Mucosa of descending colon (tissue), 3 donors: ENCODE results near the gene FCER1G. TPM values are rescaled to one million over a fixed set of nuclear protein-coding genes. Genes with fewer than 3 reads are reported as not detected.

Experiments used
- ATAC-seq: fragments of 200-7000 bp; cut with Tn5 transposase; one replicate; pipeline ENCODE4 v1.9.1; 2020; ENCODE audit warnings: mild to moderate bottlenecking, moderate library complexity
- DNase-seq, 3 donors: peaks; one replicate each; pipeline ENCODE4 v3.0.0-alpha.2; 2020
- H3K36me3 ChIP-seq: fragments of 200-600 bp; one replicate; pipeline ENCODE4 v1.8.0; 2021; ENCODE audit warnings: low read depth, mild to moderate bottlenecking
- H3K4me1 ChIP-seq: fragments of 200-600 bp; one replicate; pipeline ENCODE4 v1.8.0; 2021; ENCODE audit warnings: low read depth, mild to moderate bottlenecking
- H3K4me3 ChIP-seq: fragments of 200-600 bp; one replicate; pipeline ENCODE4 v1.8.0; 2021; ENCODE audit warnings: mild to moderate bottlenecking
- H3K9me3 ChIP-seq: fragments of 200-600 bp; one replicate; pipeline ENCODE4 v1.8.0; 2021; ENCODE audit warnings: mild to moderate bottlenecking
- CTCF ChIP-seq: fragments of 200-600 bp; IDR thresholded peaks from one replicate; pipeline ENCODE4 v1.8.0; 2022; ENCODE audit warnings: antibody characterized with exemption, mild to moderate bottlenecking
- intact Hi-C, 2 donors: fragments of 100-400 bp; cut with DNase I in 1 of 2; cut with micrococcal nuclease in 1 of 2; formaldehyde crosslinking; loops; one replicate each; pipeline versions ENCODE4 v1.11.0 to v1.11.1; 2022; cut with DNase I, micrococcal nuclease
- total RNA-seq, 3 donors: library from RNA; stranded (reverse); fragmentation: NEBNext Ultra II Directional in 2 of 3; extraction: Animal tissue kit (Norgen Biotek cat#: 25700) in 2 of 3; gene quantifications; one replicate each; pipeline versions ENCODE4 v1.2.1 to v1.2.4, GENCODE V29; 2021 to 2023
- donor health status: DM: no; HTN: no; CAD: no; lungs with moderate emphysema.
- donor health status: DM: no; HTN: no; CAD: no.
- donor health status: DM: no; HTN: yes; CAD: no.

The FCER1G gene
- total RNA-seq, 3 donors from 2014 or later = 5.8 to 43.9 (median 27.1) TPM

GRCh38 chr1:161180639-161181038 lies 34.5 kb upstream of the FCER1G start:
- H3K4me1 ChIP-seq = peaks cover 8% of the 10 kb centered on the region
- no peak for TF ChIP-seq CTCF
- intact Hi-C loops = no loop called here
- DNase-seq (no peak), ATAC-seq (no peak)
- H3K9me3 ChIP-seq = no peaks in the 10 kb centered on the region
- no peaks in the 10 kb centered on the region for H3K36me3 ChIP-seq
- no peak overlapping the region for H3K4me3 ChIP-seq

- no peak overlapping the region for H3K4me3 ChIP-seq
- intact Hi-C loops = no loop called here
- DNase-seq (no peak), ATAC-seq (peak; percentile 21)
- H3K9me3 ChIP-seq = no peaks in the 10 kb centered on the region
- no peaks in the 10 kb centered on the region for H3K36me3 ChIP-seq
- no peak for TF ChIP-seq CTCF
- no peaks in the 10 kb centered on the region for H3K4me1 ChIP-seq
Observed at GRCh38 chr1:161182214-161182613, 32.9 kb upstream of the FCER1G start.

GRCh38 chr1:161185282-161185682 lies 29.8 kb upstream of the FCER1G start:
- ATAC-seq = peak; percentile 81
- Histone ChIP-seq H3K9me3 (no peaks in the 10 kb centered on the region), H3K4me1 (no peaks in the 10 kb centered on the region), H3K36me3 (no peaks in the 10 kb centered on the region), H3K4me3 (no peak overlapping the region)
- no peak for TF ChIP-seq CTCF
- peak; percentile 57 to 77 (median 75) for DNase-seq
- intact Hi-C loops = no loop called here

GRCh38 chr1:161185732-161186311 lies 29.3 kb upstream of the FCER1G start:
- DNase-seq (peak in 1 of 3 donors; percentile 16), ATAC-seq (peak; percentile 35)
- Histone ChIP-seq H3K4me3 (no peak overlapping the region), H3K9me3 (no peaks in the 10 kb centered on the region), H3K4me1 (no peaks in the 10 kb centered on the region), H3K36me3 (no peaks in the 10 kb centered on the region)
- no peak for TF ChIP-seq CTCF
- intact Hi-C loops = no loop called here

GRCh38 chr1:161187311-161187710 lies 27.8 kb upstream of the FCER1G start:
- no peak for TF ChIP-seq CTCF

GRCh38 chr1:161188381-161188780 lies 26.7 kb upstream of the FCER1G start:
- ATAC-seq = no peak
- Histone ChIP-seq H3K4me3 (no peak overlapping the region), H3K9me3 (no peaks in the 10 kb centered on the region), H3K4me1 (no peaks in the 10 kb centered on the region), H3K36me3 (no peaks in the 10 kb centered on the region)
- DNase-seq = no peak
- intact Hi-C loops = no loop called here
- no peak for TF ChIP-seq CTCF

More at GRCh38 chr1:161187311-161187710, 27.8 kb upstream of the FCER1G start:
- intact Hi-C loops = no loop called here
- no peaks in the 10 kb centered on the region for H3K36me3 ChIP-seq
- no peaks in the 10 kb centered on the region for H3K4me1 ChIP-seq
- no peak overlapping the region for H3K4me3 ChIP-seq
- ATAC-seq = no peak
- DNase-seq = no peak
- H3K9me3 ChIP-seq = no peaks in the 10 kb centered on the region
